ENCODE measurements around the gene CCDC179. TPM values are rescaled to one million over a fixed set of nuclear protein-coding genes. Genes with fewer than 3 reads are reported as not detected.

CCDC179 gene
- total and polyA plus RNA-seq, 2 donors from 2014 or later = not detected

DNA sequence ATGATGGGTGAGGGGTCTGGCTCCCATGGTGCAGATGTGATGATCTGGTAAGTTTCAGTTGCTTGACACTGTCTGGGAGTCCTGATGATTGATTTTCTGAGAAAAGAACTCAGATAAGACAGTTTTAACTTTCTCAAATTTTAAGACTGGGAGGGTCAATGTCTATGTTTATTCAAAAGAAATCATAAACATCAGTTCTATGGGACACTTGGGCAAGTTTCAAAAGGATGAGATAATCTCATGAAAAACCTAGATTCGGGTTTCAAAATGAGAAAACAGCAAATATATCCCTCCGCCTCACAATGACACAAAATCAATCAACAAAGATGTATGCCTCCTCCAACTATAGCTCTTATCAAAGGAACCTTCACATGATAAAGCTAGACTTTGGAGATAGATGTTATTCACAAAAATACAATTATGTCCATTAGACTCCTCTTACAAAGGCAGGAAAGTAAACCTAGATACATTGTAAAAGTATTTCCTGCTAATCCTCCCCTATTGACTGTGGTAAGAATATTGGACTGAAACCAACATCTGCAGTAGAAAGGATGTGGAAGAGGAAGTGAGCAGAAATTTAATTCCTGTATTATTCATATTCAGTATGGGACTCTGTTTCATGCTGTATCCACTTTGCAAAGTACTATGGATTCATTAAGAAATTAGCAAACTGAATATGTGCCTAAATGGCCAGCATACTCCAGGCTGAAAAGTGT, 52.3 kb downstream of the CCDC179 start:
- intact Hi-C loops (cut with DNase I) = no loop called here
- Histone ChIP-seq H3K4me3 (ENCODE audit: low read length in 3 of 3) (no peak overlapping the region), H3K27me3 (ENCODE audit: control insufficient read depth, insufficient read depth, low read length) (no peaks in the 10 kb centered on the region), H3K9me3 (ENCODE audit: control insufficient read depth in 2 of 3, insufficient read depth in 1 of 3, low read length in 3 of 3) (no peaks in the 10 kb centered on the region), H3K9ac (ENCODE audit: low read length in 3 of 3) (no peak overlapping the region), H3K36me3 (ENCODE audit: control insufficient read depth in 2 of 3, insufficient read depth in 3 of 3, low read length in 3 of 3) (no peaks in the 10 kb centered on the region), H3K4me1 (ENCODE audit: control insufficient read depth in 2 of 3, insufficient read depth in 2 of 3, low read depth in 1 of 3, low read length in 3 of 3) (no peaks in the 10 kb centered on the region), H3K27ac (ENCODE audit: low read depth in 2 of 2, low read length in 2 of 2) (no peak overlapping the region)
- FAIRE-seq (no peak), DNase-seq (peak in 1 of 5 donors; percentile 11)
- TF ChIP-seq, protein P1, sequence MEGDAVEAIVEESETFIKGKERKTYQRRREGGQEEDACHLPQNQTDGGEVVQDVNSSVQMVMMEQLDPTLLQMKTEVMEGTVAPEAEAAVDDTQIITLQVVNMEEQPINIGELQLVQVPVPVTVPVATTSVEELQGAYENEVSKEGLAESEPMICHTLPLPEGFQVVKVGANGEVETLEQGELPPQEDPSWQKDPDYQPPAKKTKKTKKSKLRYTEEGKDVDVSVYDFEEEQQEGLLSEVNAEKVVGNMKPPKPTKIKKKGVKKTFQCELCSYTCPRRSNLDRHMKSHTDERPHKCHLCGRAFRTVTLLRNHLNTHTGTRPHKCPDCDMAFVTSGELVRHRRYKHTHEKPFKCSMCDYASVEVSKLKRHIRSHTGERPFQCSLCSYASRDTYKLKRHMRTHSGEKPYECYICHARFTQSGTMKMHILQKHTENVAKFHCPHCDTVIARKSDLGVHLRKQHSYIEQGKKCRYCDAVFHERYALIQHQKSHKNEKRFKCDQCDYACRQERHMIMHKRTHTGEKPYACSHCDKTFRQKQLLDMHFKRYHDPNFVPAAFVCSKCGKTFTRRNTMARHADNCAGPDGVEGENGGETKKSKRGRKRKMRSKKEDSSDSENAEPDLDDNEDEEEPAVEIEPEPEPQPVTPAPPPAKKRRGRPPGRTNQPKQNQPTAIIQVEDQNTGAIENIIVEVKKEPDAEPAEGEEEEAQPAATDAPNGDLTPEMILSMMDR (IDR thresholded peaks at IDR 0.05; ENCODE audit: borderline replicate concordance, extremely low read depth, insufficient read depth) = no peak

DNA sequence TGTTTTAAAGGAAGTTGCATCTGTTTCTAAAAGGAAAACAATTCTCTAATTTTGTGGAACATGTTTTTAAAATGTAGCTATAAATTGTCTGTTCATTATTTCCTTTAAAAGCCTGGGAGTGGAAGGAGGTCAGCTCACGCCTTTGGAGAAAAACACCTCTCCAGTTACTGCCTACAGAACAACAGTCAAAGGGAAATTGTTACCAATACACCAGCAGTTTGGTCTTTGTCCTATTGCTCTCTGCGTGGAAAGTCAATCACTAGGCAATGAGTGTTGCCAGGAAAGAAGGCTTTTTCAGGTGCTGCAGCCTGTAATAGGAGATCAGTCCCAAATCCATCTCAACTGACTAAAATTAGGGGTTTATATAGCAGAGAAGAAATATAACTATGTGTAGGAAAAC, 52.9 kb downstream of the CCDC179 start:
- Histone ChIP-seq H3K4me3 (ENCODE audit: low read length in 3 of 3) (no peak overlapping the region), H3K4me1 (ENCODE audit: control insufficient read depth in 2 of 3, insufficient read depth in 2 of 3, low read depth in 1 of 3, low read length in 3 of 3) (no peaks in the 10 kb centered on the region), H3K27ac (ENCODE audit: low read depth in 2 of 2, low read length in 2 of 2) (no peak overlapping the region), H3K9ac (ENCODE audit: low read length in 3 of 3) (no peak overlapping the region), H3K27me3 (ENCODE audit: control insufficient read depth, insufficient read depth, low read length) (no peaks in the 10 kb centered on the region), H3K9me3 (ENCODE audit: control insufficient read depth in 2 of 3, insufficient read depth in 1 of 3, low read length in 3 of 3) (no peaks in the 10 kb centered on the region), H3K36me3 (ENCODE audit: control insufficient read depth in 2 of 3, insufficient read depth in 3 of 3, low read length in 3 of 3) (no peaks in the 10 kb centered on the region)
- intact Hi-C loops (cut with DNase I) = no loop called here
- DNase-seq (peak in 1 of 5 donors; percentile 23), FAIRE-seq (no peak)
- TF ChIP-seq, protein P1 (IDR thresholded peaks at IDR 0.05; ENCODE audit: borderline replicate concordance, extremely low read depth, insufficient read depth) = no peak

DNA sequence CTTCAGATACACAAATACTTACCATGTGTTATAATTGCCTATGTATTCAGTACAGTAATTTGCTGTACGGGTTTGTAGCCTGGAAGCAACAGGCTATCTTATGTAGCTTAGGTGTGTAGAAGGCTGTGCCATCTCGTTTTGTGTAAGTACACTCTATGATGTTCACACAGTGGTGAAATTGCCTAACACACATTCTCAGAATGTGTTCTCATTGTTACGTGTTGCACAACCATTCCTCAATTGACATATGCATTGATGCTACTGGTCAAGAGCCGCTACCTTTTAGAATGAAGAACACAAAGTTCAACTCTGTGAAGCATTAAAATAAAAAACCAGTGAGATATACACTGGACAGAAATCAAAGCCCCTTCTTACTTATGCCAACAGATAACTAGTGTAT, 57.4 kb downstream of the CCDC179 start:
- no peak overlapping the region for H3K27ac ChIP-seq (ENCODE audit: low read depth in 2 of 2, low read length in 2 of 2)

More for the DNA sequence above, 57.4 kb downstream of the CCDC179 start:
- no peak overlapping the region for H3K4me3 ChIP-seq (ENCODE audit: low read length in 3 of 3)
- DNase-seq (no peak), FAIRE-seq (no peak)
- intact Hi-C loops (cut with DNase I) = no loop called here
- H3K36me3 ChIP-seq (ENCODE audit: control insufficient read depth in 2 of 3, insufficient read depth in 3 of 3, low read length in 3 of 3) = no peaks in the 10 kb centered on the region
- no peaks in the 10 kb centered on the region for H3K4me1 ChIP-seq (ENCODE audit: control insufficient read depth in 2 of 3, insufficient read depth in 2 of 3, low read depth in 1 of 3, low read length in 3 of 3)
- no peak overlapping the region for H3K9ac ChIP-seq (ENCODE audit: low read length in 3 of 3)
- H3K27me3 ChIP-seq (ENCODE audit: control insufficient read depth, insufficient read depth, low read length) = no peaks in the 10 kb centered on the region
- TF ChIP-seq, protein P1 (IDR thresholded peaks at IDR 0.05; ENCODE audit: borderline replicate concordance, extremely low read depth, insufficient read depth) = no peak
- H3K9me3 ChIP-seq (ENCODE audit: control insufficient read depth in 2 of 3, insufficient read depth in 1 of 3, low read length in 3 of 3) = no peaks in the 10 kb centered on the region
